Adrenal gland (tissue), 12 donors: ENCODE measurements around the gene CIZ1. TPM values are rescaled to one million over a fixed set of nuclear protein-coding genes. Genes with fewer than 3 reads are reported as not detected.

Experiments
- DNase-seq, 7 donors: peaks; one replicate each; pipeline ENCODE4 v3.0.0-alpha.2; 2019 to 2020
- H3K27ac ChIP-seq, 5 donors: fragments of 200-600 bp; sonication (generic) in 4 of 5; 1 replicate in 3 of 5; 2 replicates in 2 of 5; pipeline versions ENCODE4 v1.5.1 to v1.8.0; 2016 to 2020; ENCODE audit warnings: mild to moderate bottlenecking in 1 of 5
- H3K27me3 ChIP-seq: fragments of 200-600 bp; 2 replicates; pipeline ENCODE4 v1.8.0; 2021
- H3K36me3 ChIP-seq, 2 donors: fragments of 200-600 bp; replicated peaks in 1 of 2; 1 replicate in 1 of 2; 2 replicates in 1 of 2; pipeline versions ENCODE4 v1.5.1 to v1.8.0; 2018 to 2022
- H3K4me1 ChIP-seq, 2 donors: fragments of 200-600 bp; replicated peaks in 1 of 2; 1 replicate in 1 of 2; 2 replicates in 1 of 2; pipeline versions ENCODE4 v1.5.1 to v1.8.0; 2018 to 2021
- H3K4me3 ChIP-seq, 4 donors: fragments of 200-600 bp; sonication (generic) in 3 of 4; one replicate each; pipeline ENCODE4 v1.5.1; 2016 to 2018
- H3K9me3 ChIP-seq, 3 donors: fragments of 200-600 bp; sonication (generic) in 1 of 3; replicated peaks in 1 of 3; 1 replicate in 2 of 3; 2 replicates in 1 of 3; pipeline versions ENCODE4 v1.5.1 to v1.8.0; 2016 to 2021
- POLR2A ChIP-seq, 2 donors: fragments of 450-650 bp; IDR thresholded peaks; one replicate each; pipeline ENCODE4 v1.6.1; 2017; ENCODE audit warnings: antibody characterized with exemption in 2 of 2, mild to moderate bottlenecking in 2 of 2, moderate library complexity in 1 of 2
- WGBS, 4 donors: extraction: QIAGEN DNeasy Blood & Tissue Kit in 2 of 4; methylation state at CpG; one replicate each; pipeline versions ENCODE4 v1.1.5 to v1.1.7; 2013 to 2017; 5-methylcytosine and 5-hydroxymethylcytosine counted together
- intact Hi-C, 2 donors: fragments of 100-400 bp; cut with DNase I; formaldehyde crosslinking; loops; one replicate each; pipeline versions ENCODE4 v1.14.1 to v1.15.0; 2022 to 2023
- polyA plus RNA-seq, 3 donors: library from polyadenylated mRNA; stranded (reverse); fragments of 200-250 nt in 2 of 3; fragments of 350-450 nt in 1 of 3; fragmentation: Illumina TruSeq in 1 of 3; extraction: RNeasy Lipid Tissue Mini Kit (QIAGEN cat#74804) in 1 of 3; gene quantifications; one replicate each; pipeline ENCODE4 v1.2.3, GENCODE V29; 2013 to 2014
- total RNA-seq, 9 donors: library from RNA; depleted of rRNA in 4 of 9; stranded (reverse); fragments of >200 nt in 4 of 9; fragments of 120-200 nt in 1 of 9; fragmentation: NEBNext Ultra II Directional in 1 of 9; extraction: Animal tissue kit (Norgen Biotek cat#: 25700) in 1 of 9; gene quantifications; one replicate each; pipeline versions ENCODE4 v1.1.0 to v1.2.4, GENCODE V29; 2013 to 2023
- TF ChIP-seq, protein P1 (sequence below), 6 experiments: fragments of 450-650 bp in 4 of 6; fragments of 200-600 bp in 2 of 6; sonication (generic) in 1 of 6; IDR thresholded peaks; 1 replicate in 5 of 6; 2 replicates in 1 of 6; pipeline versions ENCODE4 v1.5.1 to v1.8.0; 2016 to 2021; ENCODE audit warnings: antibody characterized with exemption in 6 of 6, mild to moderate bottlenecking in 2 of 6, moderate library complexity in 1 of 6
- donor health status: healthy with polysubstance abuse.
- donor health status: Bipolar disorder and iron deficiency.
- donor health status: DM: yes; HTN: yes; CAD: no.
- donor health status: DM: no; HTN: no; CAD: no.
- donor health status: DM: no; HTN: no; CAD: no.
- donor health status: DM: yes; HTN: yes; CAD: no.

CIZ1 gene
- total and polyA plus RNA-seq, 12 donors = 25.3 to 142 (median 80.4) TPM

DNA sequence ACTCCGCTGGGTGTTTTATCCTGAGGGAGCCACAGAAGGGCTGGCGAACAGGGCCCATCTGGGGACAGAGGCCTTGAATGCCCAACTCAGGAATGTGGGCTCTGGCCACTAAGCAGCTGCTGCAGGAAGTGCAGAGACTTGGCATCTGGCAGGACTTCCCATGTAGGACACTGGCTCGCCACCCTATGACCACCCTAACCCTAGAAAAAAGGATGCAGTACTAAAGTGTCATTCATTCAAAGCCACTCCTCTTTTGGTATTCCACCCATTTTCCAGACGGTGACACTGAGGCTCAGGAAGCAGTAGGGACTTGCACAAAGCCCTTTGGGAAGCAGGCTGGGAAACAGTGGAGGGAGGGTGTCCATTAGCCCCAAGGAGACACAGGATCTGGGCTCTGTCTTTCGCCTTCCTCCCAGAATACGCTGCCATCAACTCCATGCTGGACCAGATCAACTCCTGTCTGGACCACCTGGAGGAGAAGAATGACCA lies 28.3 kb downstream of the CIZ1 start:
- no peak for TF ChIP-seq POLR2A (IDR thresholded peaks at IDR 0.05)
- TF ChIP-seq, protein P1, sequence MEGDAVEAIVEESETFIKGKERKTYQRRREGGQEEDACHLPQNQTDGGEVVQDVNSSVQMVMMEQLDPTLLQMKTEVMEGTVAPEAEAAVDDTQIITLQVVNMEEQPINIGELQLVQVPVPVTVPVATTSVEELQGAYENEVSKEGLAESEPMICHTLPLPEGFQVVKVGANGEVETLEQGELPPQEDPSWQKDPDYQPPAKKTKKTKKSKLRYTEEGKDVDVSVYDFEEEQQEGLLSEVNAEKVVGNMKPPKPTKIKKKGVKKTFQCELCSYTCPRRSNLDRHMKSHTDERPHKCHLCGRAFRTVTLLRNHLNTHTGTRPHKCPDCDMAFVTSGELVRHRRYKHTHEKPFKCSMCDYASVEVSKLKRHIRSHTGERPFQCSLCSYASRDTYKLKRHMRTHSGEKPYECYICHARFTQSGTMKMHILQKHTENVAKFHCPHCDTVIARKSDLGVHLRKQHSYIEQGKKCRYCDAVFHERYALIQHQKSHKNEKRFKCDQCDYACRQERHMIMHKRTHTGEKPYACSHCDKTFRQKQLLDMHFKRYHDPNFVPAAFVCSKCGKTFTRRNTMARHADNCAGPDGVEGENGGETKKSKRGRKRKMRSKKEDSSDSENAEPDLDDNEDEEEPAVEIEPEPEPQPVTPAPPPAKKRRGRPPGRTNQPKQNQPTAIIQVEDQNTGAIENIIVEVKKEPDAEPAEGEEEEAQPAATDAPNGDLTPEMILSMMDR (IDR thresholded peaks at IDR 0.05) = no peak
- intact Hi-C loops = no loop called here
- no peaks in the 10 kb centered on the region for H3K9me3 ChIP-seq
- WGBS, 4 donors = 69 to 76% (median 73%) methylated on average over 5 to 6 of the region's 6 CpGs
- H3K27ac ChIP-seq = peak overlapping the region in 4 of 5 donors; percentile 39 to 81 (median 79)
- H3K27me3 ChIP-seq = no peaks in the 10 kb centered on the region
- no peak overlapping the region for H3K4me3 ChIP-seq
- peaks cover 0 to 39% of the 10 kb centered on the region in 2 donors for H3K36me3 ChIP-seq
- H3K4me1 ChIP-seq = peaks cover 27 to 41% of the 10 kb centered on the region in 2 donors
- DNase-seq = peak in 2 of 7 donors; percentile 51 to 60

DNA sequence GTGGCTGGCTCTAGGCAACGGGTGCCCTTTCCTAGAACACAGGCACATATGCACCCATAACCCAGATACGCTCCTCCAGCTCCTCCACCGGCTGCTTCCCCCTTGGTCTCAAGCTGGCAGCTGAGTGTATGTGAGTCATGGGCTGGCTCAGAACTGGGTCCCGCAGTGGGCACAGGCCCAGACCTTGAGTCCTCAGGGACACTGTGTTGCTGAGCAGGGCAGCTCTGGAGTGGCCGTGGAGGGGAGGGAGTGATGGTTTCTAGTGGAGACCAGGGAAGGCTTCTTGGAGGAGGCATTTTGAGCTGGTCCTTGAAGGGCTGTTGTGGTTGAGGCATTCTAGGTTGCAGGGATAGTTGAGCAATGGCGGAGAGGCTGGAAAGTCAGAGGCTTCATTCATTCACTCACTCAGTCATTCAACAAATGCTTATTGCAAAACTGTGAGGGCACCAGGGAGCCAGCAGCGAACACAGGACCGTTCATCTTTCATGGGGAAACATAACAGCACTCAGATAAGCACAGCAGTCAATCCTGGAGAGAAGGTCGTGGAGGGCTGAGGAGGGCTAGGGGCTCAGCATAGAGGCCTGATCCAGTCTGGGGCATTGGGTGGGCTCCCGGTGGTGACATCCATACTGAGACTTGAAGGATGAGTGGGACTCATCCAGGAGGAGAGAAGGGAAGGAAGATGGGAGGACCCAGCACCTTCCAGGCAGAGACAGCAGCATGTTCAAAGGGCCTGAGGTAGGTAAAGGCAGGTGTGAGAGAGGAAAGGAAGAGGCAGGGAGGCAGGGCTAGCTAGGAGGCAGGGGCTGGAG lies 29.0 kb downstream of the CIZ1 start:
- Histone ChIP-seq H3K27ac (peak overlapping the region in 4 of 5 donors; percentile 39 to 81 (median 79)), H3K4me3 (peak overlapping the region in 1 of 4 donors; percentile 11), H3K27me3 (no peaks in the 10 kb centered on the region), H3K36me3 (peaks cover 0 to 33% of the 10 kb centered on the region in 2 donors), H3K4me1 (peaks cover 27 to 41% of the 10 kb centered on the region in 2 donors), H3K9me3 (no peaks in the 10 kb centered on the region)
- WGBS, 4 donors = 40 to 52% (median 51%) methylated on average over 8 to 10 of the region's 10 CpGs
- intact Hi-C loops = no loop called here
- DNase-seq = peak; percentile 91 to 97 (median 96)
- TF ChIP-seq, protein P1 (IDR thresholded peaks at IDR 0.05) = no peak
- peak in 1 of 2 donors; percentile 60 for TF ChIP-seq POLR2A (IDR thresholded peaks at IDR 0.05)

DNA sequence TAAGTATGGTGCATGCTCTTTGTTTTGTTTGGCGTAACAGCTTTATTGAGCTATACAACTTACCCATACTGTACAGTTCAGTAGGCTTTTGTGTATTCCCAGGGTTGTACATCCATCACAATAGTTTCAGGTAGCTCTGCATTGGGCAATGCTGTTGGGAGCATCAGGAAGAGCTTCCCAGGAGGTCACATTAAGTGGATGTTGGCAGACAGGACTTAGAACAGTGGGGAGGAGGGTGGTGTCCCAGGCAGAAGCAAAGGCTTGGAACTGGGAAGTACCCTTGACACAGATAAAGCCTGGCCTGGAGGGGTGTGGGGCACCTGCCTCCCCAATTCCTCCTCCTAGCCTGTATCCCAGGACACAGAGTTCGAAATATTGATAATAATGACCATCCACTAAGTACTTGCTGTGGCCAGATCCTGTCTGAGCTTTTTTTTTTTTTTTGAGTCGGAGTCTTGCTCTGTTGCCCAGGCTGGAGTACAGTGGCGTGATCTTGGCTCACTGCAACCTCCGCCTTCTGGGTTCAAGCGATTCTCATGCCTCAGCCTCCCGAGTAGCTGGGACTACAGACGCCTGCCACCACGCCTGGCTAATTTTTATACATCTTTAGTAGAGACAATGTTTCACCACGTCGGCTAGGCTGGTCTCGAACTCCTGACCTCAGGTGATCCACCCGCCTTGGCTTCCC lies 30.0 kb downstream of the CIZ1 start:
- TF ChIP-seq, protein P1 (IDR thresholded peaks at IDR 0.05) = no peak
- TF ChIP-seq POLR2A (IDR thresholded peaks at IDR 0.05) = no peak
- Histone ChIP-seq H3K36me3 (peaks cover 0 to 22% of the 10 kb centered on the region in 2 donors), H3K4me1 (peaks cover 27 to 41% of the 10 kb centered on the region in 2 donors), H3K9me3 (no peaks in the 10 kb centered on the region), H3K27me3 (no peaks in the 10 kb centered on the region), H3K27ac (peak overlapping the region; percentile 10 to 81 (median 79)), H3K4me3 (peak overlapping the region in 1 of 4 donors; percentile 58)
- DNase-seq = peak in 4 of 7 donors; percentile 50 to 53 (median 50)
- WGBS, 4 donors = 46 to 66% (median 58%) methylated on average over 13 of the region's 13 CpGs
- intact Hi-C loops = no loop called here

DNA sequence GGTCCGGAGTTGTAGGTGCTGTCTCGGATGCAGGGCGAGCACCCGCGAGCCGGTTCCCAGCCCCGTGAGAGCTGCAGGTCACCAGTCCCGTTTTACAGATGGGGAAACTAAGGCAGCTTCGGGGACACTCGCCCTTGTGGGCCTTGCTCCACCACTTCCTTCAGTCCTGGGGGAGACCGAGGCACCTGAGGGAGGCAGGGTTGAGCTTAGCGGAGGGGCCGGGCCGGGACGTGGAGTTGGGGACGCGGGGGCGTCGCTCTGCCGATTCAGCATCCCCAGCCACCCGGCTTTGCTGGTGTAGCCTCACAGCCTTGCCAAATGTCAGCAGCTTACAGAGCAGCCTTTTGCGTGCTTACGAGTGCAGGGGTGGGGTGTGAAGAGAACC lies 30.8 kb downstream of the CIZ1 start:
- H3K27ac ChIP-seq = peak overlapping the region in 4 of 5 donors; percentile 56 to 82 (median 68)
- DNase-seq = peak in 4 of 7 donors; percentile 41 to 58 (median 50)
- H3K36me3 ChIP-seq = peaks cover 0 to 15% of the 10 kb centered on the region in 2 donors
- TF ChIP-seq, protein P1 (IDR thresholded peaks at IDR 0.05) = no peak
- no peak for TF ChIP-seq POLR2A (IDR thresholded peaks at IDR 0.05)
- no peaks in the 10 kb centered on the region for H3K9me3 ChIP-seq
- peak overlapping the region; percentile 58 to 89 (median 75) for H3K4me3 ChIP-seq
- no peaks in the 10 kb centered on the region for H3K27me3 ChIP-seq
- peaks cover 27 to 41% of the 10 kb centered on the region in 2 donors for H3K4me1 ChIP-seq
- intact Hi-C loops = no loop called here
- WGBS, 4 donors = 0 to 2% (median 1%) methylated on average over 2 to 23 of the region's 23 CpGs
